Subcutaneous abdominal adipose tissue (tissue), 5 donors: ENCODE measurements around the gene SRGAP2C.
A peak's percentile ranks its signal among the peaks of the same experiment; 100 is the strongest.
"Not testable (repeated sequence)": the region's sequence is repeated elsewhere in the genome, so short reads cannot be mapped to it uniquely, and the experiment has no call there.

Source experiments
- H3K27ac ChIP-seq: one replicate; pipeline ENCODE4 v1.7.0; 2013; ENCODE audit warnings: low read depth, mild to moderate bottlenecking, inconsistent platforms, low read length, moderate library complexity
- H3K27me3 ChIP-seq, 5 donors: one replicate each; pipeline ENCODE4 v1.7.0; 2013; ENCODE audit warnings: low read length in 5 of 5, inconsistent platforms in 1 of 5; ENCODE audit not compliant: control insufficient read depth in 5 of 5, insufficient read depth in 4 of 5
- H3K36me3 ChIP-seq, 5 donors: one replicate each; pipeline ENCODE4 v1.7.0; 2013; ENCODE audit warnings: low read length in 5 of 5; ENCODE audit not compliant: control insufficient read depth in 5 of 5, insufficient read depth in 5 of 5
- H3K4me1 ChIP-seq, 5 donors: one replicate each; pipeline ENCODE4 v1.7.0; 2013; ENCODE audit warnings: low read length in 5 of 5, mild to moderate bottlenecking in 3 of 5, moderate library complexity in 1 of 5; ENCODE audit not compliant: control insufficient read depth in 5 of 5, insufficient read depth in 5 of 5
- H3K4me3 ChIP-seq, 5 donors: one replicate each; pipeline ENCODE4 v1.7.0; 2013; ENCODE audit warnings: low read length in 5 of 5, low read depth in 1 of 5
- H3K9ac ChIP-seq, 5 donors: one replicate each; pipeline ENCODE4 v1.7.0; 2013; ENCODE audit warnings: low read length in 5 of 5, mild to moderate bottlenecking in 4 of 5, moderate library complexity in 3 of 5
- H3K9me3 ChIP-seq, 5 donors: one replicate each; pipeline ENCODE4 v1.7.0; 2013; ENCODE audit warnings: low read length in 5 of 5; ENCODE audit not compliant: control insufficient read depth in 5 of 5
- donor health status: healthy.
- donor health status: healthy.
- donor health status: healthy.
- donor health status: healthy.
- donor health status: healthy.

The SRGAP2C gene

DNA sequence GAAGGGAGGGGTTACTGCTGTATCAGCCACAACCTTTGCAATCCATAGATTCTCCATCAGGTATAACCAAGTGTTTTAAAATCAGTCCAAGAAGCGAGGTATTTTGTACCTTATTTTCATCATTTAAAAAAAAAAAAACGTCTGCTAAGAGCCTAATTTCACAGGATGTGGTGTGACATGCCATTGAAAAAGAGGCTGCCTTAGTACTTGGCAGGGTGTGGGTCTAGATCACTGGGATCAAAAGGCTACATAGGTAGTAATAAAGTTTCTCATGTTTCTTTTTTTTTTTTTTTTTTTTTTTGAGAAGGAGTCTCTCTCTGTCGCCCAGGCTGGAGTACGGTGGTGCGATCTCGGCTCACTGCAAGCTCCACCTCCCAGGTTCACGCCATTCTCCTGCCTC, 192.2 kb downstream of the SRGAP2C start:
- not testable (repeated sequence) for H3K4me3 ChIP-seq, H3K4me1 ChIP-seq, H3K27me3 ChIP-seq, H3K36me3 ChIP-seq, H3K9me3 ChIP-seq, H3K27ac ChIP-seq, H3K9ac ChIP-seq

DNA sequence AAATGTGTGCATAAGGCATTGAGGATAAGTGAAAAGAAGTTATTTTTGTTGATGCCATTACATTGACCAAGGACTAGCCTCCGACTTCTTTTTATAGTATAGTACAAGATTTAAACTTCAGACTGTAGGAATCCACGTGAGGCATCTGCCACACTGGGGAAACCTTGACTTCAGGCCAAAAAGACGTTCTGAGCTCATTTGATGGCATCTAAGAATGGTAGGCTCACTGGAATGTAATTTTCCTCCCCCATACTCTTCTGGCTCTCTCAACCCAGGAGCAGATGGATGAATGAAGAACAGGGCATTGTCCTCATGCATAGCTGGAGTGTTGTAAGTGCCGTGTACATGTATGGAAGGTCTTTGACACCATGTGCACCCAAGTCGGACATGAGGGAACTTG, 194.0 kb downstream of the SRGAP2C start:
- not testable (repeated sequence) for H3K4me1 ChIP-seq, H3K9me3 ChIP-seq, H3K9ac ChIP-seq, H3K27ac ChIP-seq, H3K36me3 ChIP-seq, H3K4me3 ChIP-seq, H3K27me3 ChIP-seq

- not testable (repeated sequence) for H3K4me3 ChIP-seq, H3K27ac ChIP-seq, H3K9me3 ChIP-seq, H3K9ac ChIP-seq, H3K27me3 ChIP-seq, H3K36me3 ChIP-seq, H3K4me1 ChIP-seq
These were observed 200.0 kb downstream of the SRGAP2C start for GRCh38 chr1:121384754-121385153.

DNA sequence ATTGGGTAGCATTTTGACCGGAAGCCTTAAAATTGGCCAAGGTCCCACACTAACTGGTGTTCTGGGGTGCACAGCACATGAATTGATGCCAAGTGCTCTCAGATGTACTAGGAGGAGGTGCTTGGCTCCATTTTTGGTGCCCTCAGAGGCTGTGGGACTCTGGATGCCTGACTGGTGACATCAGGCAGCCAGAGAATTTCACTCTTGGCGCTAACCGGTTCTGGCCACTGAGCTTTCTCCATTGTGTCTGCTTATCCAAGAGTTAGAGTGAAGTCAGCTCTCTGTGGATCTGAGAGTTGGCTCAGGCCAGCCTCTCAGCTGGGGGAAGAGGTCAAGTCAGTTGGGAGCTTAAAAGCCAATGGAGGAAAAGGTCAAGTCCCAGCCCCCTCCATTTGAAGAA, 200.4 kb downstream of the SRGAP2C start:
- H3K27ac ChIP-seq, H3K27me3 ChIP-seq, H3K9me3 ChIP-seq, H3K9ac ChIP-seq, H3K4me3 ChIP-seq, H3K4me1 ChIP-seq, H3K36me3 ChIP-seq: not testable (repeated sequence)

- not testable (repeated sequence) for H3K27ac ChIP-seq, H3K36me3 ChIP-seq, H3K9me3 ChIP-seq, H3K9ac ChIP-seq, H3K4me1 ChIP-seq, H3K4me3 ChIP-seq, H3K27me3 ChIP-seq
These were observed 201.0 kb downstream of the SRGAP2C start for GRCh38 chr1:121385563-121386288.

DNA sequence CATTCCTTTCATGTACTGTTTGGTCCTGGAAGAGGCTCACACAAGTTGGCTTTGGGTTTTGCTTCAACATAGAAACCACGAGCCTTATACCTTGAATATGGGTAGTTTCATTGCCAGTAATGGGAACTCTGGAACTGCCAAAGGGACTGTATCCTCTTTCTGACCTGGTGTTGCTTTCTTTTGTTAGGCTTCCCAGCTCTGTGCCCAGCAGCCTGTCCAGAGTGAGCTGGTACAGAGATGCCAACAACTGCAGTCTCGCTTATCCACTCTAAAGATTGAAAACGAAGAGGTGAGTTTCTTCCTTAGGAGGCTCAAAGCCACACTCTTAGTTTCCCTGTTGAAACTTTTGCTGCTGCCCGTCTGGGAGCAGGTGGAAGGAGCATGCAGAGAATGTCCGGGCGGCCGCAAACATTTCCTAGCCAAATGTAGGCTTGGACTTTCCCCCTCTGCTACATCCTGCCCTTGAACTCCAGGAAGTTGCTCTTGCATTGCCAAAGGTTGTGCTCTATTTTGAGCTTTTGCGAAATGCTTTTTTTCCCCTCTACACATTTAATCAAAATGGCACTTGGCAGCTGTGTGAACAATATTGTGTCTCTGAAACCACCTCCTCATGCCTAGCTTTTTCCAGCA, 201.7 kb downstream of the SRGAP2C start:
- not testable (repeated sequence) for H3K4me1 ChIP-seq, H3K4me3 ChIP-seq, H3K36me3 ChIP-seq, H3K27me3 ChIP-seq, H3K9me3 ChIP-seq, H3K9ac ChIP-seq, H3K27ac ChIP-seq

GRCh38 chr1:121389895-121390560, 205.3 kb downstream of the SRGAP2C start:
- not testable (repeated sequence) for H3K9me3 ChIP-seq, H3K27ac ChIP-seq

GRCh38 chr1:121392130-121392529, 207.4 kb downstream of the SRGAP2C start:
- not testable (repeated sequence) for H3K4me3 ChIP-seq, H3K9ac ChIP-seq, H3K36me3 ChIP-seq, H3K9me3 ChIP-seq, H3K27ac ChIP-seq, H3K4me1 ChIP-seq, H3K27me3 ChIP-seq

More at GRCh38 chr1:121389895-121390560, 205.3 kb downstream of the SRGAP2C start:
- not testable (repeated sequence) for H3K4me3 ChIP-seq, H3K9ac ChIP-seq, H3K27me3 ChIP-seq, H3K4me1 ChIP-seq, H3K36me3 ChIP-seq

DNA sequence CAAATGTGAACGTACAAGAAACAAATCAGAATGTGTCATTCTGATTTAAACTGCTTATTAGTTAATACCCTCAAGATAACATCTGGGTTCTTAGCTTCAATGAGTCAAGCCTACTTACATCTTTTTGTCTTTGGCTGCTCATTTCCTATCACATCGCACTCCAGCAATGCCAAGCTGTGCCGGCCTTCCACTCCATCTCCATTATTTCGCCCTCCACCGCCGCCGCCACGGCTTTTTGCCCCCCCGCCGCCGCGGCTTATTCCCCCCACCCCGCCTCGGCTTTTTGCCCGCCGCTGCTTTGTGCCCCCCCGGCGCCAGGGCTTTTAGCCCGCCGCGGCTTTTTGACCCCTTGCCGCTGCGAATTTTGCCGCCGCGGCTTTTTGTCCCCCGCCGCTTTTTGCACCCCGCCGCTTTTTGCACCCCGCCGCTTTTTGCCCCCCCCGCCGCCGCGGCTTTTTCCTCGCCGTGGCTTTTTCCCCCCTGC, 211.0 kb downstream of the SRGAP2C start:
- H3K9ac ChIP-seq, H3K9me3 ChIP-seq, H3K27me3 ChIP-seq, H3K36me3 ChIP-seq, H3K4me3 ChIP-seq, H3K4me1 ChIP-seq, H3K27ac ChIP-seq: not testable (repeated sequence)

DNA sequence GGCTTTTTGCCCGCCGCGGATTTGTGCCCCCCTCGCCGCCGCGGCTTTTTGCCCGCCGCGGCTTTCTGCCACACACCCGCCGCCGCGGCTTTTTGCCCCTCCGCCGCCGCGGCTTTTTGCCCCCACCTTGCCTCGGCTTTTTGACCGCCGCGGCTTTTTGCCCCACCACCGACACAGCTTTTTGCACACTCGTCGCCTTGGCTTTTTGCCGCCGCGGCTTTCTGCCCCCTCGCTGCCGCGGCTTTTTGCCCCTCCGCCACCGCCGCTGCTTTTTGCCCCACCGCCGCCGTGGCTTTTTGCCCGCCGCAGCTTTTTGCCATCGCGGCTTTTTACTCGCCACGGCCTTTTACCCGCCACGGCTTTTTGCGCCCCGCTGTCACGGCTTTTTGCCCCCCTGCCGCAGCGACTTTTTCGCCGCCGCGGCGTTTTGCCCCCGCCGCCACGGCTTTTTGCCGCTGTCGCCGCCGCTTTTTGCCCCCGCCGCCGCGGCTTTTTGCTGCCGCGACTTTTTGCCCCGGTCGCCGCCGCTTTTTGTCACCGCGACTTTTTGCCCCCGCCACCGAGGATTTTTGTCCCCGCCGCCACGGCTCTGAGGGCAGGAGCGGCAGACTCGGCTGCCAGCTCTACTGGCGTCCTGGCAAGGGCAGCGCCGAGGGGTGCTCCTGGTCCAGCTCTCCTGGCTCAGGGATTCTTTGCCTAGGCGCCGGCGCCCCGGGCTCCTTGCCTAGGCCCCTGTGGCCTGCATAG, 211.7 kb downstream of the SRGAP2C start:
- H3K9ac ChIP-seq = peak overlapping the region in 2 of 5 donors; percentile 39 to 71
- not testable (repeated sequence) for H3K36me3 ChIP-seq, H3K9me3 ChIP-seq, H3K27ac ChIP-seq, H3K4me1 ChIP-seq, H3K27me3 ChIP-seq
- H3K4me3 ChIP-seq = peak overlapping the region in 4 of 5 donors; percentile 45 to 66 (median 60)
